ENCODE results near the gene RADIL.

The RADIL gene

GRCh38 chr7:4883372-4884144, at the start of gene RADIL:
Gene RADIL, minus strand, starts transcription at chr7:4883716. Its CDS starts 5,577 bp downstream, at chr7:4878139.
- POLR2A ChIA-PET = no interaction called here
- CTCF ChIA-PET = interaction anchor here (0.8 to 2.6 kb wide), 6 partner anchors 14 to 203 kb away, joined by 3 to 8 read pairs (median 4); no protein-coding TSS in a partner anchor
- DNase-seq (ENCODE audit: extremely low spot score) = peak; percentile 87
- peak; percentile 37 for TF ChIP-seq CTCF (IDR thresholded peaks at IDR 0.05; ENCODE audit: control extremely low read depth, extremely low read depth, low read depth, missing control alignments)

GRCh38 chr7:4931943-4932342, 48.4 kb upstream of the RADIL start:
- no peak for DNase-seq (ENCODE audit: extremely low spot score)
- TF ChIP-seq CTCF (IDR thresholded peaks at IDR 0.05; ENCODE audit: control extremely low read depth, extremely low read depth, low read depth, missing control alignments) = no peak
- ChIA-PET CTCF (no interaction called here), POLR2A (no interaction called here)

GRCh38 chr7:4929005-4929404, 45.5 kb upstream of the RADIL start:
- no peak for DNase-seq (ENCODE audit: extremely low spot score)
- TF ChIP-seq CTCF (IDR thresholded peaks at IDR 0.05; ENCODE audit: control extremely low read depth, extremely low read depth, low read depth, missing control alignments) = no peak
- ChIA-PET POLR2A (no interaction called here), CTCF (interaction anchor here (1.3 kb wide), 1 partner anchor 15 kb away, joined by 3 read pairs; no protein-coding TSS in a partner anchor)

GRCh38 chr7:4928445-4928844, 44.9 kb upstream of the RADIL start:
- DNase-seq (ENCODE audit: extremely low spot score) = no peak

GRCh38 chr7:4919969-4920766, 36.7 kb upstream of the RADIL start:
- POLR2A ChIA-PET = no interaction called here
- no peak for TF ChIP-seq CTCF (IDR thresholded peaks at IDR 0.05; ENCODE audit: control extremely low read depth, extremely low read depth, low read depth, missing control alignments)
- DNase-seq (ENCODE audit: extremely low spot score) = no peak
- CTCF ChIA-PET = no interaction called here

More at GRCh38 chr7:4928445-4928844, 44.9 kb upstream of the RADIL start:
- ChIA-PET CTCF (interaction anchor here (1.3 kb wide), 1 partner anchor 15 kb away, joined by 3 read pairs; no protein-coding TSS in a partner anchor), POLR2A (no interaction called here)
- no peak for TF ChIP-seq CTCF (IDR thresholded peaks at IDR 0.05; ENCODE audit: control extremely low read depth, extremely low read depth, low read depth, missing control alignments)

GRCh38 chr7:4916113-4916512, 32.6 kb upstream of the RADIL start:
- no peak for TF ChIP-seq CTCF (IDR thresholded peaks at IDR 0.05; ENCODE audit: control extremely low read depth, extremely low read depth, low read depth, missing control alignments)
- POLR2A ChIA-PET = no interaction called here
- CTCF ChIA-PET = interaction anchor here (1.7 kb wide), 1 partner anchor 58 kb away, joined by 4 read pairs; no protein-coding TSS in a partner anchor
- DNase-seq (ENCODE audit: extremely low spot score) = no peak

Data from GM10248 (cell line).